ENCODE results near the gene INO80B.

DNA sequence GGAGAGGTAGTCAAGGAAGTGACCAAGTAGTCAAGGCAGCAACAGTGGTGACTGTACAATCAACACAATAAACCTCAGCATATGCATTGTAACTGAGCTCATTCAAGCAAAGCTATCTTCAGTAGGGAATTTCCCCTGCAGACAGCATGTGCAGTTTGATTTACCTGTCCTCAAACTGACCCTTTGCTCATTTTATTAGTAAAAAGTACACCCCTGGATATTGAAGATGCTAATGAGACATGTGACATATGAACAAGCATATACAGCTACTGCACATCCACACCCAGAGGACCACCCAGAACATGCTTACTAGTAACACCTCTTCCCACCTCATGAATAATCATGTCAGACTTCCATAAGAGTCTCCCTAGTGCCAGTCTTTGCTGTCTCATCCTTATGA, 48.9 kb upstream of the INO80B start:
- TF ChIP-seq, protein P1, sequence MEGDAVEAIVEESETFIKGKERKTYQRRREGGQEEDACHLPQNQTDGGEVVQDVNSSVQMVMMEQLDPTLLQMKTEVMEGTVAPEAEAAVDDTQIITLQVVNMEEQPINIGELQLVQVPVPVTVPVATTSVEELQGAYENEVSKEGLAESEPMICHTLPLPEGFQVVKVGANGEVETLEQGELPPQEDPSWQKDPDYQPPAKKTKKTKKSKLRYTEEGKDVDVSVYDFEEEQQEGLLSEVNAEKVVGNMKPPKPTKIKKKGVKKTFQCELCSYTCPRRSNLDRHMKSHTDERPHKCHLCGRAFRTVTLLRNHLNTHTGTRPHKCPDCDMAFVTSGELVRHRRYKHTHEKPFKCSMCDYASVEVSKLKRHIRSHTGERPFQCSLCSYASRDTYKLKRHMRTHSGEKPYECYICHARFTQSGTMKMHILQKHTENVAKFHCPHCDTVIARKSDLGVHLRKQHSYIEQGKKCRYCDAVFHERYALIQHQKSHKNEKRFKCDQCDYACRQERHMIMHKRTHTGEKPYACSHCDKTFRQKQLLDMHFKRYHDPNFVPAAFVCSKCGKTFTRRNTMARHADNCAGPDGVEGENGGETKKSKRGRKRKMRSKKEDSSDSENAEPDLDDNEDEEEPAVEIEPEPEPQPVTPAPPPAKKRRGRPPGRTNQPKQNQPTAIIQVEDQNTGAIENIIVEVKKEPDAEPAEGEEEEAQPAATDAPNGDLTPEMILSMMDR (IDR thresholded peaks at IDR 0.05) = no peak
- no peak for TF ChIP-seq EZH2 (IDR thresholded peaks at IDR 0.05; ENCODE audit: borderline replicate concordance, insufficient read depth, low read depth, low read length, poor library complexity, severe bottlenecking)

Measured in B cell (primary cell).